Fibroblast of peridontal ligament (primary cell): ENCODE data around the gene RNASE1.
"Not testable (repeated sequence)": the region's sequence is repeated elsewhere in the genome, so short reads cannot be mapped to it uniquely, and the experiment has no call there.

ENCODE experiments used
- DNase-seq: peaks from one replicate; pipeline ENCODE4 v3.0.0-alpha.2; 2010; ENCODE audit errors: extremely low read depth

Gene RNASE1

GRCh38 chr14:20772650-20773049 lies 30.0 kb downstream of the RNASE1 start:
- DNase-seq = no peak

DNA sequence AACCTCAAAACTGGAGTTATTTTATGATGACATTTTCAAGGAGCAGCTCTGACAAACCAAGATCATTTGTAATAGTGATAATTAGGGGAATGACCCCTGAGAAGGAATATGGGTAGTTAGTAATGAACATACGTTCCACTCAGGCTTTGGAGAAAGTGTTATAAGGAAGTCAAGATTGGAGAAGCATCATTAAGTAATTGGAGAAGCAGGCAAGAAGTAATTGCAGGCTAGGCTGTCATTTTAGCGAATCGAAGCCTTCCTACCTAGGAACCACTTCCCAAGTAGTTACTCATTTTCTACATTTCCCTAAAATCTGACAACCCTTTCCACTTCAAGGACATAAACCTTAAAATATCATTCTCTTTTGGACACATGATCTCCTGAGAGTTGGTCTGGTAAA lies 33.2 kb downstream of the RNASE1 start:
- no peak for DNase-seq

GRCh38 chr14:20768593-20768892 lies 34.1 kb downstream of the RNASE1 start:
- DNase-seq = no peak

GRCh38 chr14:20760950-20761349 lies 41.7 kb downstream of the RNASE1 start:
- no peak for DNase-seq

DNA sequence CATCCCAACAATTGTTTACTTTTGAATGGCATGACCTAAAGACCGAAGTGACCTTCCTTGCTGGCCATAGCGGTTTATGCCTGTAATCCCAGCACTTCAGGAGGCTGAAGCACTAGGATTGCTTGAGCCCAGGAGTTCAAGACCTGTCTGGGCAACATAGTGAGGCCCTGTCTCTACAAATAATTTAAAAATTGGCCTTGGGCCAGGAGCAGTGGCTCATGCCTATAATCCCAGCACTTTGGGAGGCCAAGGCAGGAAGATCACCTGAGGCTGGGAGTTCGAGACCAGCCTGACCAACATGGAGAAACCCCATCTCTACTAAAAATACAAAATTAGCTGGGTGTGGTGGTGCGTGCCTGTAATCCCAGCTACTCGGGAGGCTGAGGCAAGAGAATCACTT lies 43.2 kb downstream of the RNASE1 start:
- DNase-seq = not testable (repeated sequence)

- no peak for DNase-seq
These were observed 44.7 kb downstream of the RNASE1 start for GRCh38 chr14:20757965-20758364.

DNA sequence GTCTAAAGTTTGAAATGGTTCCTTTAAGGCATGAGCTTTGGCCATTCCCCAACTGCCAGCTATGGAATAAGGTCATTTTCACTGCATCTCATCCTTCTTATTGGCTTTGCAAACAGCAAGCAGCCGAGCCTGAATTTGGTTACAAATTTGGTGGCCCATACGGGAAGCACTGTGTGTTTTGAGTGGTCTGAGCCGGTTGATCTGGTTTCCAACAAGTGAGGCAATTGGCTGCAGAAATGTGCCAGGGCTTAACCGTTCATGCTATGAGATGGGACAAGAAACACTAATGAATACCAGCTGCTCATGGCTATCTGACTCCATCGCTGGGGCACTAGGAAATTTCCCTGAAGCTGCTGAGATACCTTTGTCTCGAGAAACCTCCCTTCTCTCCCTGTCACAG lies 47.6 kb downstream of the RNASE1 start:
- DNase-seq = no peak

DNA sequence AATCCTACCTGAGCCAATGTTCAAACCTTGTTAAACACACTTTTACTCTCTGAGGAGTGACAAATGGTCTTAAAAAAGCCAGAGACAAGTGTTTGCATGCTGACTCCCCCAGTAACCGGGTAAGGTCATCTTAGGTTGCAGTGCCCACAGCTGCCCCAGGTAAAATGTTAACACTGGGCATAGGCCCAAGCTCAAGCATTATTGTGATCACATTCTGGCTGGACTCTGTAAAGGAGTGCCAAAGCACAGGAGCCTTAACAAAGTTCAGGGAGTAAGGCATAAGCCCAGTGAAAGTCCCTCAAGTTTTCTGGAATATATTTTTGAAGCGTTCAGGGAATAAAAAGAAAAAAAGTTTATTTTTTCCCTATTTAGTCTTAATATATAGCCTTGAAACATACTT lies 48.3 kb downstream of the RNASE1 start:
- no peak for DNase-seq

DNA sequence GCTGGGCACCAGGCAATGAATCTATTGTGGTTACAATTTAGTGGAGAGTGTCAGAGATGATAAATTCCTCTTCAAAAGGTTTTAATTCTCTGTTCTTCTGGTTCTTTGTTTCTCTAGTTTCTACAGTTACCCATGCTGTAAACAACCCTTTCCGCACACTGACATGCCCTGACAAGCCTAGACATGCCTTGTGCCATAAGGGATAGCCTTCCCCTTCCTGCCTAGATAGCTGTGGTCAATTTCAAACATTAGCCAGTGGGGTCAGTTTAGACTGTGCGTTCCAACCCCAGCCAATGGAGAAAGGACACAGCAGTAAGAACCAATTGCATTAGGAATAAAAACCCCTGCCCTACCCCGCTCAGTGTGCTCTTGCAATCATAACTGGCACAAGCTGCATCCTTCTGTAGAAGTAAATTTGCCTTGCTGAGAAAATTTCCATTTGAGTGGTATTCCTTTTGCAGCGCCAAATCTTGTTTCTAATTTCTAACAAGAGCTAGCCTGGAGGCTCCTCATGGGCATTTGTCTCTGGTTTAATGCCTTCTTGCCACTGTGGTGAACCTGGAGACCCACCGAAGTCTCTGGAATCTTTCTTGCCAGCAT lies 50.6 kb downstream of the RNASE1 start:
- no peak for DNase-seq
